Gastroesophageal sphincter (tissue), 3 donors: ENCODE data around the gene LDB2.

ENCODE experiments used
- POLR2A ChIP-seq, 2 donors: fragments of 450-650 bp; IDR thresholded peaks; one replicate each; pipeline ENCODE4 v1.6.1; 2017; ENCODE audit warnings: antibody characterized with exemption in 2 of 2, mild to moderate bottlenecking in 2 of 2, moderate library complexity in 1 of 2
- POLR2AphosphoS5 ChIP-seq: sonication (generic); formaldehyde crosslinking; IDR thresholded peaks from one replicate; pipeline ENCODE4 v1.6.1; 2017; ENCODE audit warnings: antibody characterized with exemption
- TF ChIP-seq, protein P1 (sequence below), 4 experiments: fragments of 200-600 bp in 2 of 4; fragments of 450-650 bp in 2 of 4; sonication (generic) in 1 of 4; IDR thresholded peaks; one replicate each; pipeline ENCODE4 v1.5.1; 2017 to 2019; ENCODE audit warnings: antibody characterized with exemption in 4 of 4, mild to moderate bottlenecking in 2 of 4, moderate library complexity in 2 of 4

- TF ChIP-seq POLR2A (IDR thresholded peaks at IDR 0.05) (no peak), POLR2AphosphoS5 (no peak)
- TF ChIP-seq, protein P1, sequence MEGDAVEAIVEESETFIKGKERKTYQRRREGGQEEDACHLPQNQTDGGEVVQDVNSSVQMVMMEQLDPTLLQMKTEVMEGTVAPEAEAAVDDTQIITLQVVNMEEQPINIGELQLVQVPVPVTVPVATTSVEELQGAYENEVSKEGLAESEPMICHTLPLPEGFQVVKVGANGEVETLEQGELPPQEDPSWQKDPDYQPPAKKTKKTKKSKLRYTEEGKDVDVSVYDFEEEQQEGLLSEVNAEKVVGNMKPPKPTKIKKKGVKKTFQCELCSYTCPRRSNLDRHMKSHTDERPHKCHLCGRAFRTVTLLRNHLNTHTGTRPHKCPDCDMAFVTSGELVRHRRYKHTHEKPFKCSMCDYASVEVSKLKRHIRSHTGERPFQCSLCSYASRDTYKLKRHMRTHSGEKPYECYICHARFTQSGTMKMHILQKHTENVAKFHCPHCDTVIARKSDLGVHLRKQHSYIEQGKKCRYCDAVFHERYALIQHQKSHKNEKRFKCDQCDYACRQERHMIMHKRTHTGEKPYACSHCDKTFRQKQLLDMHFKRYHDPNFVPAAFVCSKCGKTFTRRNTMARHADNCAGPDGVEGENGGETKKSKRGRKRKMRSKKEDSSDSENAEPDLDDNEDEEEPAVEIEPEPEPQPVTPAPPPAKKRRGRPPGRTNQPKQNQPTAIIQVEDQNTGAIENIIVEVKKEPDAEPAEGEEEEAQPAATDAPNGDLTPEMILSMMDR (IDR thresholded peaks at IDR 0.05), result no peak
Measured at GRCh38 chr4:16643893-16644292, 254.6 kb downstream of the LDB2 start.
